ENCODE measurements around the gene TP73.

TP73 gene

GRCh38 chr1:3664700-3665375 lies 12.5 kb downstream of the TP73 start:
- intact Hi-C loops (cut with DNase I; ENCODE audit: low total_unique reads), result no loop called here
- Histone ChIP-seq H3K36me3 (no peaks in the 10 kb centered on the region), H3K27ac (no peak overlapping the region), H3K4me3 (no peak overlapping the region), H3K27me3 (peaks cover 0 to 44% of the 10 kb centered on the region in 2 donors), H3K4me1 (peaks cover 0 to 10% (median 0%) of the 10 kb centered on the region in 4 donors), H3K9me3 (no peaks in the 10 kb centered on the region)
- TF ChIP-seq, protein P1, sequence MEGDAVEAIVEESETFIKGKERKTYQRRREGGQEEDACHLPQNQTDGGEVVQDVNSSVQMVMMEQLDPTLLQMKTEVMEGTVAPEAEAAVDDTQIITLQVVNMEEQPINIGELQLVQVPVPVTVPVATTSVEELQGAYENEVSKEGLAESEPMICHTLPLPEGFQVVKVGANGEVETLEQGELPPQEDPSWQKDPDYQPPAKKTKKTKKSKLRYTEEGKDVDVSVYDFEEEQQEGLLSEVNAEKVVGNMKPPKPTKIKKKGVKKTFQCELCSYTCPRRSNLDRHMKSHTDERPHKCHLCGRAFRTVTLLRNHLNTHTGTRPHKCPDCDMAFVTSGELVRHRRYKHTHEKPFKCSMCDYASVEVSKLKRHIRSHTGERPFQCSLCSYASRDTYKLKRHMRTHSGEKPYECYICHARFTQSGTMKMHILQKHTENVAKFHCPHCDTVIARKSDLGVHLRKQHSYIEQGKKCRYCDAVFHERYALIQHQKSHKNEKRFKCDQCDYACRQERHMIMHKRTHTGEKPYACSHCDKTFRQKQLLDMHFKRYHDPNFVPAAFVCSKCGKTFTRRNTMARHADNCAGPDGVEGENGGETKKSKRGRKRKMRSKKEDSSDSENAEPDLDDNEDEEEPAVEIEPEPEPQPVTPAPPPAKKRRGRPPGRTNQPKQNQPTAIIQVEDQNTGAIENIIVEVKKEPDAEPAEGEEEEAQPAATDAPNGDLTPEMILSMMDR (IDR thresholded peaks at IDR 0.05), result no peak
- DNase-seq, result no peak

DNA sequence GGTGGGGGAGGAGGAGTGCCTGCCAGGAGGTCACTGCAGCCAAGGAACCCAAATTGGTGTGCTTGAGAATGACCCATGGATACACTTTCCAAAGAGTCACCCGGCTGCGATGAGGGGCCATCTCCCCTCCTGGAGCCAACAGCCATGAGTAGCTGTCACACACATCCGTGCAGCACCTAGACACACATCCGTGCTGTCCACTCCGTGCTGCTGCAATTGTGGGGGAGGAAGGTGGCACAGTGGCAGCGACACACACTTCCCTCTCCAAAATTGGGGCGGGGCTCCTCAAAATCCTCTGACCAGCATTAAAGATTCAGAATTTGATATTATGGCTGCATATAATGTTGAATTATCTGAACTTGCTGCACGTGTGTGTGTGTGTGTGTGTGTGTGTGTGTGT lies 15.8 kb downstream of the TP73 start:
- Histone ChIP-seq H3K9me3 (no peaks in the 10 kb centered on the region), H3K27ac (no peak overlapping the region), H3K27me3 (peaks cover 0 to 65% of the 10 kb centered on the region in 2 donors), H3K4me1 (peaks cover 0 to 10% (median 0%) of the 10 kb centered on the region in 4 donors), H3K36me3 (no peaks in the 10 kb centered on the region), H3K4me3 (no peak overlapping the region)
- intact Hi-C loops (cut with DNase I; ENCODE audit: low total_unique reads), result no loop called here
- TF ChIP-seq, protein P1 (IDR thresholded peaks at IDR 0.05), result no peak
- no peak for DNase-seq

DNA sequence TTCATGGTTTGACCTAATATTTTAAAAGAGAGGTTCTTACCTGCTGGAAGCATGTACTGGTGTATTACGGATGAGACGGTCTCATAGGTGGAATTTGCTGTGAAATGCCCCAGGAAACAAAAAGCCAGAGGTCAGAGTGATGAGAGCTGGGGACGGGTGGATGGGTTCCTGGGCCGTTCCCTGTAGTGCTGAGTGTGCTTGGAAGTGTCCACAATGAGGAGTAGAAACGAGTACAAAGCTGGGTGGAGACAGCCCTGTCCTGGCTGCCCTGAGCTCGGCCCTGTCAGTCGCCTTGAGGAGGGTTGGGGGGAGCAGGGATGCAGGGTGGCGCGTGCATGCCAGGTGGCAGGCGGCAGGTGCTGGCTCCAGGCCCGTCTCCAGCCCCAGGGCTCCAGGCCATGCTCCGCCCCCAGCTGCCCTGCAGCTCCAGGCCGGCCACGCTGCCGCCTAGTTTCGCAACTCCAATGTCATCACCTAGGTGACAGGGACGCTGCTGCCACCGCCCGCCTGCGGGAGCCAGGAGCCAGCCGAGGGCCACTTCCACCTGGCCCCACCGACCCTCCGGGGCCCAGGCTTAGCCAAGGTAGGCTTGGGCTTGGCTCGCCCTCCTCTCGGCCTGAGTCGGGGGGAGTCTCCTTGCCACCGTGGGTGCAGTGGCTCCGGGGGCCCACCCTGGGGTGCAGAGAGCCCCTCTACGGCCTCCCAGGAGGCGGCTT lies 16.4 kb downstream of the TP73 start:
- Histone ChIP-seq H3K9me3 (no peaks in the 10 kb centered on the region), H3K4me3 (no peak overlapping the region), H3K4me1 (peaks cover 0 to 10% (median 0%) of the 10 kb centered on the region in 4 donors), H3K27me3 (peaks cover 0 to 64% of the 10 kb centered on the region in 2 donors), H3K36me3 (no peaks in the 10 kb centered on the region), H3K27ac (no peak overlapping the region)
- peak; percentile 32 to 70 for DNase-seq
- TF ChIP-seq, protein P1 (IDR thresholded peaks at IDR 0.05), result no peak
- intact Hi-C loops (cut with DNase I; ENCODE audit: low total_unique reads), result no loop called here

DNA sequence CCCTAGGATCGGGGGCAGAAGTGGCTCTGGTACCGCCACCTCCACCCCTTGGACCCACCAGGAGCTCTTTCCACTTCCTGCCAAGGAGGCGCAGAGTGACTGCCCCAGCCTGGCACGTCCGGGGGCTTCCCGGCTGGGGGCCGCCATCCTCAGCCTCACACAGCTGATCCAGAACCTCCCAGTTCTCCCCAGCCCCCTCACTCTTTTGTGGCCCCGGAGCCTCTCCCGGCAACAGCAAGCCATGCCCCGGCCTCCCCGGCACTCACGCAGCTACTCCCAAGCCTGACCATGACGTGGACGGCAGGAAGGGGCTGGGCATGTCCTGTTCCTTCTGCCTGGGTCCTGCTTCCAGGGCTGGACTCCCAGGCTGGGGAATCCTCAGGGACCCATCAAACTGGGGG lies 17.1 kb downstream of the TP73 start:
- peaks cover 0 to 64% of the 10 kb centered on the region in 2 donors for H3K27me3 ChIP-seq
- H3K36me3 ChIP-seq, result no peaks in the 10 kb centered on the region
- H3K9me3 ChIP-seq, result no peaks in the 10 kb centered on the region
- peak in 1 of 2 donors; percentile 54 for DNase-seq
- peaks cover 0 to 10% (median 0%) of the 10 kb centered on the region in 4 donors for H3K4me1 ChIP-seq
- intact Hi-C loops (cut with DNase I; ENCODE audit: low total_unique reads), result no loop called here
- TF ChIP-seq, protein P1 (IDR thresholded peaks at IDR 0.05), result no peak
- H3K27ac ChIP-seq, result no peak overlapping the region
- H3K4me3 ChIP-seq, result no peak overlapping the region

DNA sequence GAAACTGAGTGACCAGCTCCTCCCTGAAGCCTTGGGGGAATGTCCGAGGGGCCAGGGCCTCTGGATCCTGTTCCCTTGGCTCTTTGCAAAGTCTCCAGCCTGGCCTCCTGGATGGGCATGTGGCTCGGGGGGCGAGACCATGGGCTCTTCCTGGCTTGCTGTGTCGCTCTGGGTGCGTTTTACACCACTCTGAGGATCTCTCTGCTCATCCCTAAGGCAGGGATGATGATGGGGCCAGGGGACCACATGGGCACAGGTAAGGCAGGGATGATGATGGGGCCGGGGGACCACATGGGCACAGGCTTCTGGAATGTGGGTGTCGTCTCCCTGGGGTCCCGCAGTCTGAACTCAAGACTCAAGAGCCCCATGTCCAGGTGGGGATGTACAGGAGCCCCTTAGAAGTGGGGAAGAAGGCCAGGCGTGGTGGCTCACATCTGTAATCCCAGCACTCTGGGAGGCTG lies 17.7 kb downstream of the TP73 start:
- Histone ChIP-seq H3K27ac (no peak overlapping the region), H3K4me1 (peaks cover 0 to 10% (median 0%) of the 10 kb centered on the region in 4 donors), H3K9me3 (no peaks in the 10 kb centered on the region), H3K27me3 (peaks cover 0 to 65% of the 10 kb centered on the region in 2 donors), H3K36me3 (no peaks in the 10 kb centered on the region), H3K4me3 (no peak overlapping the region)
- TF ChIP-seq, protein P1 (IDR thresholded peaks at IDR 0.05), result no peak
- DNase-seq, result peak in 1 of 2 donors; percentile 29
- intact Hi-C loops (cut with DNase I; ENCODE audit: low total_unique reads), result no loop called here
